Panc1 (cell line): Measurements from ENCODE around the gene UBIAD1.

ENCODE experiments used
- CTCF ChIP-seq: fragments of 450-650 bp; IDR thresholded peaks from 2 replicates; pipeline ENCODE4 v1.5.1; 2017; ENCODE audit warnings: mild to moderate bottlenecking
- POLR2AphosphoS5 ChIP-seq: IDR thresholded peaks from 2 replicates; pipeline ENCODE4 v1.6.1; 2012; ENCODE audit warnings: mild to moderate bottlenecking, low read depth, low read length, moderate library complexity
- REST ChIP-seq, 2 experiments: IDR thresholded peaks; 2 replicates each; pipeline ENCODE4 v1.6.1; 2011 to 2012; ENCODE audit warnings: low read depth in 2 of 2, control low read depth in 1 of 2, low read length in 1 of 2, mild to moderate bottlenecking in 1 of 2, moderate library complexity in 1 of 2; ENCODE audit not compliant: insufficient read depth in 1 of 2
- SIN3A ChIP-seq: IDR thresholded peaks from 2 replicates; pipeline ENCODE4 v1.6.1; 2012; ENCODE audit warnings: low read depth, mild to moderate bottlenecking, low read length, moderate library complexity, borderline replicate concordance; ENCODE audit not compliant: insufficient read depth

- TF ChIP-seq REST (IDR thresholded peaks at IDR 0.05; ENCODE audit: insufficient read depth in 1 of 2, low read depth in 2 of 2, low read length in 1 of 2) (no peak), CTCF (no peak), POLR2AphosphoS5 (no peak), SIN3A (no peak)
Observed at GRCh38 chr1:11289064-11289463, 16.1 kb downstream of the UBIAD1 start.
